AG04450 (cell line): Measurements from ENCODE around the gene ACTR6. TPM values are rescaled to one million over a fixed set of nuclear protein-coding genes. Genes with fewer than 3 reads are reported as not detected.

Source experiments
- CTCF ChIA-PET: fragments of 300-600, 350-600 bp; formaldehyde crosslinking; extraction: SDS; loops from one replicate; lab custom pipeline; 2022; ENCODE audit warnings: antibody characterized with exemption, inconsistent platforms; lab: Charles Lee
- POLR2A ChIA-PET: fragments of 350-600 bp; formaldehyde crosslinking; extraction: SDS; loops from one replicate; lab custom pipeline; 2021; ENCODE audit warnings: antibody characterized with exemption, inconsistent platforms; lab: Yijun Ruan, JAX
- DNase-seq: peaks from one replicate; pipeline ENCODE4 v3.0.0-alpha.2; 2011; ENCODE audit warnings: low read depth, low spot score
- H3K27ac ChIP-seq: one replicate; pipeline ENCODE4 v1.5.1; 2012; ENCODE audit warnings: low read depth, low read length, control low read depth
- H3K27me3 ChIP-seq: one replicate; pipeline ENCODE4 v1.6.0; 2012; ENCODE audit warnings: low read length; ENCODE audit not compliant: control insufficient read depth, insufficient read depth
- H3K4me3 ChIP-seq: 2 replicates; pipeline ENCODE4 v1.5.1; 2011; ENCODE audit warnings: mild to moderate bottlenecking, low read depth, low read length, control low read depth
- H3K9me3 ChIP-seq: 2 replicates; pipeline ENCODE4 v1.5.1; 2012; ENCODE audit warnings: low read length; ENCODE audit not compliant: control insufficient read depth, insufficient read depth
- CTCF ChIP-seq: IDR thresholded peaks from 2 replicates; pipeline ENCODE4 v1.5.1; 2011; ENCODE audit warnings: low read depth, low read length, control low read depth, inconsistent platforms
- polyA plus RNA-seq: library from polyadenylated mRNA; depleted of rRNA; stranded (reverse); fragments of >200 nt; gene quantifications from 2 replicates; pipeline ENCODE4 v1.2.3, GENCODE V29; 2011

The ACTR6 gene
- polyA plus RNA-seq, 1 experiment, result 23.8 TPM

GRCh38 chr12:100238801-100239200, 38.2 kb downstream of the ACTR6 start:
- no peaks in the 10 kb centered on the region for H3K9me3 ChIP-seq
- H3K27ac ChIP-seq, result no peak overlapping the region
- DNase-seq, result no peak
- H3K4me3 ChIP-seq, result no peak overlapping the region
- ChIA-PET CTCF (no interaction called here), POLR2A (no interaction called here)
- no peak for TF ChIP-seq CTCF
- no peaks in the 10 kb centered on the region for H3K27me3 ChIP-seq

GRCh38 chr12:100239589-100239988, 39.0 kb downstream of the ACTR6 start:
- no peak for DNase-seq
- ChIA-PET CTCF (no interaction called here), POLR2A (no interaction called here)
- no peak for TF ChIP-seq CTCF
- Histone ChIP-seq H3K27ac (no peak overlapping the region), H3K9me3 (no peaks in the 10 kb centered on the region), H3K4me3 (no peak overlapping the region), H3K27me3 (no peaks in the 10 kb centered on the region)

- Histone ChIP-seq H3K9me3 (no peaks in the 10 kb centered on the region), H3K27me3 (no peaks in the 10 kb centered on the region), H3K27ac (no peak overlapping the region), H3K4me3 (no peak overlapping the region)
- ChIA-PET POLR2A (no interaction called here), CTCF (no interaction called here)
- no peak for TF ChIP-seq CTCF
- DNase-seq, result no peak
These were observed 42.5 kb downstream of the ACTR6 start for GRCh38 chr12:100243137-100243536.

GRCh38 chr12:100247765-100248164, 47.1 kb downstream of the ACTR6 start:
- no peaks in the 10 kb centered on the region for H3K9me3 ChIP-seq
- no peaks in the 10 kb centered on the region for H3K27me3 ChIP-seq
- no peak for TF ChIP-seq CTCF
- DNase-seq, result no peak
- H3K27ac ChIP-seq, result no peak overlapping the region
- H3K4me3 ChIP-seq, result no peak overlapping the region
- ChIA-PET CTCF (interaction anchor here (1.2 to 1.4 kb wide), 2 partner anchors 8 to 13 kb away, joined by 6 to 8 read pairs; no protein-coding TSS in a partner anchor), POLR2A (no interaction called here)

- no peaks in the 10 kb centered on the region for H3K9me3 ChIP-seq
- ChIA-PET CTCF (interaction anchor here (1.4 kb wide), 1 partner anchor 14 kb away, joined by 6 read pairs; no protein-coding TSS in a partner anchor), POLR2A (no interaction called here)
- H3K27me3 ChIP-seq, result no peaks in the 10 kb centered on the region
- no peak for DNase-seq
- no peak for TF ChIP-seq CTCF
- no peak overlapping the region for H3K4me3 ChIP-seq
- H3K27ac ChIP-seq, result no peak overlapping the region
These were observed 48.3 kb downstream of the ACTR6 start for GRCh38 chr12:100248886-100249285.
